ENCODE data around the gene PLSCR1. TPM values are rescaled to one million over a fixed set of nuclear protein-coding genes. Genes with fewer than 3 reads are reported as not detected.

PLSCR1 gene
- total RNA-seq, 1 experiment from 2014 or later = 58.1 TPM

DNA sequence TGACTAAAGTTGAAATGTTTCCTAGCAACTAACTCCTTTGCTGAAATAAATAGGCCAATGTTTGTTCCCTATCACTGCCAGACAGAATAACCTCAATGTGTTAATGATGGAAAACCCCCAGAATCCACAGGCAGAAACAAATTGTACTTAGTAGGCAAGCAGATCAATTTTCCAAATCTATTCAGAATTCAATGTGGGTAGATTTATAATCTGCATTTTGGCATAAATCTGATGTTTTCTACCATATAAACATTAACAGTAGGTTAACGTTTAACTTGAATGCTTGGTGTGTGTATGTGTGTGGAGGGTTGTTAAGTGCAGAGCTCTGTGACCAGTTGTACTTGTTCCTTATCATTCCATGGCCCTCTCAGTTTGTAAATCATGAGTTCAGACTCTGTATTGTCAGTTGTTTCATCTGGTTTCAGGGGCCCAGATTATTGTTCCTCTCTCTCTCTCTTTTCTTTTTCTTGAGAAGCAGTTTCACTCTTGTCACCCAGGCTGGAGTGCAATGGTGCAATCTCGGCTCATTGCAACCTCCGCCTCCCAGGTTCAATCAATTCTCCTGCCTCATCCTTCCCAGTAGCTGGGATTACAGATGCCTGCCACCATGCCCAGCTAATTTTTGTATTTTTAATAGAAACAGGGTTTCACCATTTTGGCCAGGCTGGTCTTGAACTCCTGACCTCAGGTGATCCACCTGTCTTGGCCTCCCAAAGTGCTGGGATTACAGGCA lies 32.8 kb downstream of the PLSCR1 start:
- no peak for ATAC-seq
- H3K36me3 Mint-ChIP-seq = peaks cover 16% of the 10 kb centered on the region
- TF ChIP-seq, protein P1, sequence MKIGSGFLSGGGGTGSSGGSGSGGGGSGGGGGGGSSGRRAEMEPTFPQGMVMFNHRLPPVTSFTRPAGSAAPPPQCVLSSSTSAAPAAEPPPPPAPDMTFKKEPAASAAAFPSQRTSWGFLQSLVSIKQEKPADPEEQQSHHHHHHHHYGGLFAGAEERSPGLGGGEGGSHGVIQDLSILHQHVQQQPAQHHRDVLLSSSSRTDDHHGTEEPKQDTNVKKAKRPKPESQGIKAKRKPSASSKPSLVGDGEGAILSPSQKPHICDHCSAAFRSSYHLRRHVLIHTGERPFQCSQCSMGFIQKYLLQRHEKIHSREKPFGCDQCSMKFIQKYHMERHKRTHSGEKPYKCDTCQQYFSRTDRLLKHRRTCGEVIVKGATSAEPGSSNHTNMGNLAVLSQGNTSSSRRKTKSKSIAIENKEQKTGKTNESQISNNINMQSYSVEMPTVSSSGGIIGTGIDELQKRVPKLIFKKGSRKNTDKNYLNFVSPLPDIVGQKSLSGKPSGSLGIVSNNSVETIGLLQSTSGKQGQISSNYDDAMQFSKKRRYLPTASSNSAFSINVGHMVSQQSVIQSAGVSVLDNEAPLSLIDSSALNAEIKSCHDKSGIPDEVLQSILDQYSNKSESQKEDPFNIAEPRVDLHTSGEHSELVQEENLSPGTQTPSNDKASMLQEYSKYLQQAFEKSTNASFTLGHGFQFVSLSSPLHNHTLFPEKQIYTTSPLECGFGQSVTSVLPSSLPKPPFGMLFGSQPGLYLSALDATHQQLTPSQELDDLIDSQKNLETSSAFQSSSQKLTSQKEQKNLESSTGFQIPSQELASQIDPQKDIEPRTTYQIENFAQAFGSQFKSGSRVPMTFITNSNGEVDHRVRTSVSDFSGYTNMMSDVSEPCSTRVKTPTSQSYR (CRISPR knock-in tag; IDR thresholded peaks at IDR 0.05) = no peak
- TF ChIP-seq ELF4 (CRISPR knock-in tag; IDR thresholded peaks at IDR 0.05; ENCODE audit: low read depth) (no peak), MYBL2 (CRISPR knock-in tag; IDR thresholded peaks at IDR 0.05) (no peak), ESRRA (CRISPR knock-in tag; IDR thresholded peaks at IDR 0.05; ENCODE audit: borderline replicate concordance) (no peak), SMAD4 (CRISPR knock-in tag; IDR thresholded peaks at IDR 0.05) (no peak), ZNF317 (CRISPR knock-in tag; IDR thresholded peaks at IDR 0.05; ENCODE audit: borderline replicate concordance, low read depth) (no peak), ATF3 (CRISPR knock-in tag; conservative IDR thresholded peaks at IDR 0.05) (no peak), JAZF1 (CRISPR knock-in tag; IDR thresholded peaks at IDR 0.05) (no peak), ARID4B (CRISPR knock-in tag; IDR thresholded peaks at IDR 0.05; ENCODE audit: borderline replicate concordance) (no peak), GRHL2 (CRISPR knock-in tag; IDR thresholded peaks at IDR 0.05; ENCODE audit: insufficient replicate concordance, severe bottlenecking) (no peak), ZNF263 (CRISPR knock-in tag; IDR thresholded peaks at IDR 0.05; ENCODE audit: low read depth) (no peak), E2F5 (CRISPR knock-in tag; IDR thresholded peaks at IDR 0.05) (no peak), FOXK1 (CRISPR knock-in tag; IDR thresholded peaks at IDR 0.05) (no peak), EMX1 (CRISPR knock-in tag; IDR thresholded peaks at IDR 0.05) (no peak), ZNF425 (CRISPR knock-in tag; conservative IDR thresholded peaks at IDR 0.05) (no peak)
- TF ChIP-seq, protein P2, sequence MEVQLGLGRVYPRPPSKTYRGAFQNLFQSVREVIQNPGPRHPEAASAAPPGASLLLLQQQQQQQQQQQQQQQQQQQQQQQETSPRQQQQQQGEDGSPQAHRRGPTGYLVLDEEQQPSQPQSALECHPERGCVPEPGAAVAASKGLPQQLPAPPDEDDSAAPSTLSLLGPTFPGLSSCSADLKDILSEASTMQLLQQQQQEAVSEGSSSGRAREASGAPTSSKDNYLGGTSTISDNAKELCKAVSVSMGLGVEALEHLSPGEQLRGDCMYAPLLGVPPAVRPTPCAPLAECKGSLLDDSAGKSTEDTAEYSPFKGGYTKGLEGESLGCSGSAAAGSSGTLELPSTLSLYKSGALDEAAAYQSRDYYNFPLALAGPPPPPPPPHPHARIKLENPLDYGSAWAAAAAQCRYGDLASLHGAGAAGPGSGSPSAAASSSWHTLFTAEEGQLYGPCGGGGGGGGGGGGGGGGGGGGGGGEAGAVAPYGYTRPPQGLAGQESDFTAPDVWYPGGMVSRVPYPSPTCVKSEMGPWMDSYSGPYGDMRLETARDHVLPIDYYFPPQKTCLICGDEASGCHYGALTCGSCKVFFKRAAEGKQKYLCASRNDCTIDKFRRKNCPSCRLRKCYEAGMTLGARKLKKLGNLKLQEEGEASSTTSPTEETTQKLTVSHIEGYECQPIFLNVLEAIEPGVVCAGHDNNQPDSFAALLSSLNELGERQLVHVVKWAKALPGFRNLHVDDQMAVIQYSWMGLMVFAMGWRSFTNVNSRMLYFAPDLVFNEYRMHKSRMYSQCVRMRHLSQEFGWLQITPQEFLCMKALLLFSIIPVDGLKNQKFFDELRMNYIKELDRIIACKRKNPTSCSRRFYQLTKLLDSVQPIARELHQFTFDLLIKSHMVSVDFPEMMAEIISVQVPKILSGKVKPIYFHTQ (CRISPR knock-in tag; IDR thresholded peaks at IDR 0.05) = no peak
- TF ChIP-seq, protein P3, sequence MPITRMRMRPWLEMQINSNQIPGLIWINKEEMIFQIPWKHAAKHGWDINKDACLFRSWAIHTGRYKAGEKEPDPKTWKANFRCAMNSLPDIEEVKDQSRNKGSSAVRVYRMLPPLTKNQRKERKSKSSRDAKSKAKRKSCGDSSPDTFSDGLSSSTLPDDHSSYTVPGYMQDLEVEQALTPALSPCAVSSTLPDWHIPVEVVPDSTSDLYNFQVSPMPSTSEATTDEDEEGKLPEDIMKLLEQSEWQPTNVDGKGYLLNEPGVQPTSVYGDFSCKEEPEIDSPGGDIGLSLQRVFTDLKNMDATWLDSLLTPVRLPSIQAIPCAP (CRISPR knock-in tag; IDR thresholded peaks at IDR 0.05) = no peak

More for the DNA sequence above, 32.8 kb downstream of the PLSCR1 start:
- Mint-ChIP-seq H3K27me3 (ENCODE audit: low read depth) (no peaks in the 10 kb centered on the region), H3K4me1 (peaks cover 45% of the 10 kb centered on the region), H3K4me3 (no peak overlapping the region), H3K9me3 (peaks cover 24% of the 10 kb centered on the region), H3K27ac (no peak overlapping the region)
- POLR2A ChIA-PET = no interaction called here
- CTCF ChIA-PET = no interaction called here
- no peak for DNase-seq (ENCODE audit: low spot score)
